IPS-NIHi11 (cell line): ENCODE results near the gene NSD1.
"Not testable (repeated sequence)": the region's sequence is repeated elsewhere in the genome, so short reads cannot be mapped to it uniquely, and the experiment has no call there.

Source experiments
- DNase-seq: peaks from one replicate; pipeline ENCODE4 v3.0.0; 2012; ENCODE audit warnings: mixed read lengths, low spot score

NSD1 gene

GRCh38 chr5:177177847-177178437 is 44.4 kb downstream of the NSD1 start:
- DNase-seq = not testable (repeated sequence)

DNA sequence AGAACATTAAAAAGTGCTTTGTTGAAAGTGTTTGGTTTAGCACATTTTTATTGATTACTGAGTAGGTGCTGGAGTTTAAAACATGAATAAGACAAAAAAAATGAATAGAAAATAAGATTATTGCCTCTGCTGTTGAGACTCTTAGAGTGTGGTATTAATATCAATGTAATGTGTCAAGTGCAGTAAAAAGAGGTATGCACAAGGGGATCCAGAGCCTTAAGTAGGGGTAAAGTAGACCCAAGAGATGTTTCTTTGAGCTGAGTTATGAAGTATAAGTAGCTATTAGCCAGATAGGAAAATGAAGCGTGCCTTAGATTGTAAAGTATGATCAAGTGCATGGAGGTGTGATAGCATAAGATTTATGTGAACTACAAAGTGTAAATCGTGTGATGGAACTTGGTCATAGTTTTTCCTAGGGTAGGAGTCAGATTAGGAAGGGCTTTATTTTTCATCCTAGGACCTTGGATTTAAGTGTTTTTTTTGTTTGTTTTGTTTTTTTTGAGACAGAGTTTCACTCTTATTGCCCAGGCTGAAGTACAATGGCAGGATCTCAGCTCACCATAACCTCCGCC is 45.2 kb downstream of the NSD1 start:
- DNase-seq = no peak

GRCh38 chr5:177179431-177179830 is 45.9 kb downstream of the NSD1 start:
- no peak for DNase-seq

GRCh38 chr5:177183142-177183541 is 49.6 kb downstream of the NSD1 start:
- no peak for DNase-seq

- no peak for DNase-seq
Observed at GRCh38 chr5:177183766-177184360, 50.3 kb downstream of the NSD1 start.

DNA sequence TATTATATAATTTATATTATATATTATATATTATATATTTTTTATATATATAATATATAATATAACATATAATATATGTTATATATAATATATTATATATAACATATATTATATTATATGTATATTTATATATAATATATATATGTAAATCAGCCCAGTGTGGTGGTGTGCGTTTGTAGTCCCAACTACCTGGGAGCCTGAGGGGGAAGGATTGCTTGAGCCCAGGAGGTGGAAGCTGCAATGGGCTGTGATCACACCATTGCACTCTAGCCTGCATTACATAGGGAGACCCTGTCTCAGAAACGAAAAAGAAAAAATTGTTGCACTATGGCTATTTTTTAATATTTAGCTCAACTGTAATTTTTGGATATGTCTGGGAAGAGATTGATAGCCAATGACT is 52.4 kb downstream of the NSD1 start:
- DNase-seq = no peak

- no peak for DNase-seq
Observed at GRCh38 chr5:177186645-177187044, 53.1 kb downstream of the NSD1 start.

- DNase-seq = no peak
Observed at GRCh38 chr5:177188775-177189174, 55.2 kb downstream of the NSD1 start.

DNA sequence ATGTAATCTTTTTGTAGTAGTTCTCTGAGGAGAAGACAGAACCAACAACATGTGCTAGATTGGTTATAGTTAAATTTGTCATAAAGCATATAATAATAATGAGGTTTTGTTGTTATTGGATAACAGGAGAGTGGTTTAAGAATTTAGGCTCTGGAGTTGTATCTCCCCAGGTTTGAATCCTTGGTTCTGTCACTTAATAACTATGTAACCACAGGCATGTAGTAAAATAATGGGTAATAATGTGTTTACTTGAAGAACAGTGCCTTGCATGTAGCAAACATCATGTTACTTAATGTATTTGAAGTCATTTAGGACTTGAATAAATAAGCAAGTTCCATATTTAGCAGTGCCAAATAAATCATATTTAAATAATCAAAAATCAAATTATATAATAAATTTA is 55.8 kb downstream of the NSD1 start:
- DNase-seq = no peak

GRCh38 chr5:177189965-177190364 is 56.4 kb downstream of the NSD1 start:
- no peak for DNase-seq

GRCh38 chr5:177194268-177194667 is 60.7 kb downstream of the NSD1 start:
- no peak for DNase-seq

- no peak for DNase-seq
Observed at GRCh38 chr5:177195307-177195952, 61.9 kb downstream of the NSD1 start.

GRCh38 chr5:177198738-177199137 is 65.2 kb downstream of the NSD1 start:
- no peak for DNase-seq

DNA sequence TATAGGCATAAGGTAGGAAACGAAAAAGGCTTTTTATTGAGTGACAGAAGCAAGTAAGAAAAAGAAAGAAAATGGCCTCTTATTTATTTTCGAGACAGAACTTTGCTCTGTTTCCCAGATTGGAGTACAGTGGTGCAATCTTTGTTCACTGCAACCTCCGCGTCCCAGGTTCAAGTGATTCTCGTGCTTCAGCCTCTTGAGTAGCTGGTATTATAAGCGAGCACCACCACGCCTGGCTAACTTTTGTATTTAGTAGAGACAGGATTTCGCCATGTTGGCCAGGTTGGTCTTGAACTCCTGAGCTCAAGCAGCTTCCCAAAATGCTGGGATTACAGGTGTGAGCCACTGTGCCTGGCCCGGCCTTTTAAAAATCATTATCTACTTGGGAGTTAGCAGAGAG is 70.7 kb downstream of the NSD1 start:
- DNase-seq = no peak

DNA sequence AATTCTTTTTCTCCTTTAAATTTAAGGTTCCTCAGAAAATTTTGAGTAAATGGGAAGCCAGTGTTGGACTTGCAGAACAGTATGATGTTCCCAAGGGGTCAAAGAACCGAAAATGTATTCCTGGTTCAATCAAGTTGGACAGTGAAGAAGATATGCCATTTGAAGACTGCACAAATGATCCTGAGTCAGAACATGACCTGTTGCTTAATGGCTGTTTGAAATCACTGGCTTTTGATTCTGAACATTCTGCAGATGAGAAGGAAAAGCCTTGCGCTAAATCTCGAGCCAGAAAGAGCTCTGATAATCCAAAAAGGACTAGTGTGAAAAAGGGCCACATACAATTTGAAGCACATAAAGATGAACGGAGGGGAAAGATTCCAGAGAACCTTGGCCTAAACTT is 76.0 kb downstream of the NSD1 start:
- no peak for DNase-seq

- no peak for DNase-seq
Observed at GRCh38 chr5:177212242-177212641, 78.7 kb downstream of the NSD1 start.

DNA sequence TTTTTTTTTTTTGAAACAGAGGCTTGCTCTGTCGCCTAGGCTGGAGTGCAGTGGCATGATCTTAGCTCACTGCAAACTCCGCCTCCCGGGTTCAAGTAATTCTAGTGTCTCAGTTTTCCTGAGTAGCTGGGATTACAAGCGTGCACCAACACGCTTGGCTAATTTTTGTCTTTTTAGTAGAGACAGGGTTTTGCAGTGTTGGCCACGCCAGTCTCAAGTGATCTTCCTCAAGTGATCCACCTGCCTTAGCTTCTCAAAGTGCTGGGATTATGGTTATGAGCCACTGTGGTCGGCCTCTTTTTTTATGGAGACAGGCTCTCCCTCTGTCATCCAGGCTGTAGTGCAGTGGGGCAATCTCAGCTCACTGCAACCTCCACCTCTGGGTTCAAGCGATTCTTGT is 87.0 kb downstream of the NSD1 start:
- no peak for DNase-seq

DNA sequence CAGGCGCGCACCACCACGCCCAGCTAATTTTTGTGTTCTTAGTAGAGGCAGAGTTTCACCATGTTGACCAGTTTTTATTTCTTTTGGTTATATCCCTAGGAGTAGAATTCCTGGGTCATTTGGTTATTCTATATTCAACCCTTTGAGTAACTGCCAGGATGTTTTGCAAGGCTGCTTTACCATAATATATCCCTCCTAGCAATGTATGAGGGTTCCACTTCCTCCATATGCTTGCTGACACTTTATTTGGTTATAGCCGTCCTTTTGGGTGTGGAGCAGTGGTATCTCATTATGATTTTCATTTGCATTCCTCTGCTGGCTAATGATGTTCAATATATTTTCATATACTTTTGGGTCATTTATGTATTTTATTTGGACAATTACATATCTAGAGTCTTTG is 88.7 kb downstream of the NSD1 start:
- DNase-seq = no peak

DNA sequence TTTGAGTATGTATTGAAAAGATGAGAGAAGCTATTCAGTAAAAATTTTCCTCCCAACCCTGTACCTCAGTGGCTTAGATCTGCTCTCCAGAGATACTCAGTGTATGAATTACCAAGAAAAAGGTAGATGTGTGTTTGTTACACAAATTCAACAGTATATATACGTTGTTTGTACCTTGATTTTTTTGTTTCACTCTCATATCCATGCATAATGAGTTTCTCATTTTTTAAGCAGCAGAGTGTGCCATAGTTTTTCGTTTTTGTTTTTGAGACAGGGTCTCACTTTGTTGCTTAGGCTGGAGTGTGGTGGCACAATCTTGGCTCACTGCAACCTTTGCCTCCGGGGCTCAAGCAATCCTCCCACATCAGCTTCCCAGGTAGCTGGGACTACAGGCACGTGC is 92.2 kb downstream of the NSD1 start:
- DNase-seq = no peak

DNA sequence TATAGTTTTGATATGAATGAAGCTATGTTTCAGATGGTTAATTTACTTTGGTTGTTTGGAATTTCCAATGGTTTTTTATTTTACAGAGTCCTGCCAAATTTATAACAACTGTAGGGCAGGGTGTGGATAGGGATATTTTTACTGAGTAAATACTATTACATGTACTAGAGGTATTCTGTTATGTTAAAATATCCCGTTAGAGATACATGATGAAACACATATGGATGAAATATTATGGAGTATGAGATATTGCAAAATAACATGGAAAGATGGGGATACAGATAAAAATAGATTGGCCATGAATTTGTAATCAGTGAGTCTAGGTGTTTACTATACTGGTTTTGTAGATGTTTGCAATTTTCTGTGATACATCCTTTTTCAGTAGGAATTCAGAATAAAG is 93.3 kb downstream of the NSD1 start:
- no peak for DNase-seq

- no peak for DNase-seq
Observed at GRCh38 chr5:177228751-177229150, 95.2 kb downstream of the NSD1 start.

DNA sequence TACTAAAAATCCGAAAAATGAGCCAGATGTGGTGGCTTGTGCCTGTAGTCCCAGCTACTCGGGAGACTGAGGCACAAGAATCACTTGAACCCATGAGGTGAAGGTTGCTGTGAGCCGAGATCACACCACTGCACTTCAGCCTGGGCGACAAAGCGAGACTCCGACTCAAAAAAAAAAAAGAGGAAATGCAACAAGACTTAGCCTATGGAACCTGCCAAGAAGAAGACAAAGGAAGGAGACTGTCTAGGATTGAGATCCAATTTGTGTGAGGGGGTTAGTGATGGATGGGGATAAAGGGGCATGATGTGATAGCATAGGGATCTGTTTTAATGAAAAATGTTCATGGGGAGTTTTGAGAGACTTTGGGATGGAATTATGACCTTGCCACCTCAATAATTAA is 97.1 kb downstream of the NSD1 start:
- no peak for DNase-seq

DNA sequence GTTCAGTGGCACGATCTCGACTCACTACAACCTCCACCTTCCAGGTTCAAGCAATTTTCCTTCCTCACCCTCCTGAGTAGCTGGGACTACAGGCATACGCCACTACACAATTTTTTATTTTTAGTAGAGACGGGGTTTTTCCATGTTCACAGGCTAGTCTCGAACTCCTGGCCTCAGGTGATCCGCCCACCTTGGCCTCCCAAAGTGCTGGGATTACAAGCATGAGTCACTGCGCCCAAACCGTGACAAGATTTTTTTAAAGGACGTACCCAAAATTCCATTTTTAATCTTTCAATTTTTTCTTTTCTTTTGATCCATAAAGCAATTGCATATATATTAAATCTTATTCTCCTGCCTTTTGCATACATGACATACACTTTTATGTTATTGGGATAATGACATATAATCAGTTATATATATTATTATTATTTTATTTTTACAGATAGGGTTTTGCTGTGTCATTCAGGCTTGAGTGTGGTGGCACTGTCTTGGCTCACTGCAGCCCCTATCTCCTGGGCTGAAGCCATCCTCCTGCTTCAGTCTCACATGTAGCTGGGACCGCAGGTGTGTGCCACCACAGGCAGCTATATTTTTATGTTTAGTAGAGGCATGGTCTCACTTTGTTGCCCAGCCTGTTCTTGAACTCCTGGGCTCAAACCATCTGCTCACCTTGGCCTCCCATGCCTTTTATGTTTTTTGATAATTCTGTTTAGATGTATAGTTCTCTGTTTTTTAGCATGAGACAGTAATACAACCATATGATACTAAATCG is 98.1 kb downstream of the NSD1 start:
- no peak for DNase-seq
